Medulla oblongata (tissue), 1 donor: ENCODE results near the gene PHF1.

Experiments used
- DNase-seq: peaks from one replicate; pipeline ENCODE4 v3.0.0-alpha.2; 2015; ENCODE audit errors: extremely low spot score

Gene PHF1

DNA sequence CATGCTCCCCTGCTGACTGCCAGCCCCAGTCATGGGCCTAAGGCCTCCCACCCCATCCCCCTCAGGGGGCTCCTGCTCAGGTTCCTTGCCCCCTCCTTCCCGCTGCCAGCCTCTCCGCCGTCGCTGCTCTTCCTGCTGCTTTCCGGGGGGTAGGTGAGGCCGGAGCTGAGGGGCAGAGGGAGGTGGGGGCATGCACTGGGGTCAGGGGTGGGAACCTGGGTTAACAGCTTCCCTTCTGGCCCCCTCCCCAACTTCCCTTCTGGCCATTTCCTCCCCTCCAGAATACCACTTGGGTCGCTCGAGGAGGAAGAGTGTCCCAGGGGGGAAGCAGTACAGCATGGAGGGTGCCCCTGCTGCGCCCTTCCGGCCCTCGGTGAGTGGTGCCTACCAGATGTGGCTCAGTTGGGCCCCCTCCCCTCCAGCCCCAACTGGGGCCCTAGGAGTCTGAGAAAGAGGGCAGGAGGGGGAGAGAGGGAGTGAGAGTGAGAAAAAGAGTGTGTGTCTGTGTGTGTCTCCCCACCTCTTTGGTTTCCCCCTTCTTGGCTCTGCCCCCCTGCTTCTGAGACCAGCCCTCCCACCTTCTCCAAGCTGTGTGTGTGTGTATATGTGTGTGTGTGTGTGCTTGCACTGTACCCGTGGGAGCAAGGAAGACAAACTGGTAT lies 21.2 kb downstream of the PHF1 start:
- no peak for DNase-seq

DNA sequence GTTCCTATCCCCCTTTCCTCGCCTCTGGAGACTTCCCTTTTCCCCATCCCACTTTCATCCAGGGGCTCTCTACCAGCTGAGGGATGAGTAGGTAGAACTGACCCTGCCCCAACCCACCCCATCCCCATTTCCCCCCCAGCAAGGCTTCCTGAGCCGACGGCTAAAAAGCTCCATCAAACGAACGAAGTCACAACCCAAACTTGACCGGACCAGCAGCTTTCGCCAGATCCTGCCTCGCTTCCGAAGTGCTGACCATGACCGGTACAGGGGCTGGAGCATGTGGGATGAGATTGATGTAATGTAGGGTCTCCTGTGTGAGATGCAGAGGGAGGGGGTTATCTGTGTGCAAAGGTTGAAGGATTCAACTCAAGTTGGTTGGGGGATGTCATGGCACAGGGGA lies 21.7 kb downstream of the PHF1 start:
- DNase-seq, result no peak

GRCh38 chr6:33433001-33433543 lies 22.3 kb downstream of the PHF1 start:
- no peak for DNase-seq

GRCh38 chr6:33433544-33434191 lies 22.9 kb downstream of the PHF1 start:
- no peak for DNase-seq

- DNase-seq, result no peak
Observed at GRCh38 chr6:33434961-33435360, 24.1 kb downstream of the PHF1 start.

DNA sequence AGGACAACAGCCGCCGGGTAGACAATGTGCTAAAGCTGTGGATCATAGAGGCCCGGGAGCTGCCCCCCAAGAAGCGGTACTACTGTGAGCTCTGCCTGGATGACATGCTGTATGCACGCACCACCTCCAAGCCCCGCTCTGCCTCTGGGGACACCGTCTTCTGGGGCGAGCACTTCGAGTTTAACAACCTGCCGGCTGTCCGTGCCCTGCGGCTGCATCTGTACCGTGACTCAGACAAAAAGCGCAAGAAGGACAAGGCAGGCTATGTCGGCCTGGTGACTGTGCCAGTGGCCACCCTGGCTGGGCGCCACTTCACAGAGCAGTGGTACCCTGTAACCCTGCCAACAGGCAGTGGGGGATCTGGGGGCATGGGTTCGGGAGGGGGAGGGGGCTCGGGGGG lies 26.9 kb downstream of the PHF1 start:
- DNase-seq, result no peak

DNA sequence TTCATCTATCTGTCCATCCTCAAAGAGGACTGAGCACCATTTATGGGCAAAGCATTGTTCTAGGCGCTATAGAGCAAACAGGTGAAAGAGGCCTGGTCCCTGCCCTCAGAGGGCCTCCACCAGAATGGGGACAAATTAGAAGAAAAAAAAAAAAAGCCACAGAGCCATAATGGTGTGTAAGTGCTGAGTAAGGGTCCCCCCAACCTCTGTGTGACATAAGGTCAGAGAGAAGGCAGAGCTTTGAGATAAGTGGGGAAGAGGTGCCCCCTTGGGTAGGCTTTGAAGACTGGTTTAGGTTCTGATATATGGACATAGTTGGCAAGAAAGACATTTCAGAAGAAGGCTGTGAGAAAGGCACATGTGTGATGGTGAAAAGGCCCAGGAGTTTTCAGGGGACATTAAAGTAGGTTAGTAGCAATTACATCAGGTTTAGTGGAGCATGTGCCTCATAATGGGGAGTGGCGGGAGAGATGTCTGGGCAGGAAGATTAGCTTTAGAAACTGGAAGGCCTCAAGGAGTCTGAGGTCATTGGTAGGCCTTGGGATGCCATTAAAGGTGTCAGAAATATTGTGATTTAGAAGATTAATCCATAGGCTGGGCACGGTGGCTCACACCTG lies 28.3 kb downstream of the PHF1 start:
- no peak for DNase-seq

- no peak for DNase-seq
Observed at GRCh38 chr6:33439956-33440648, 29.3 kb downstream of the PHF1 start.

DNA sequence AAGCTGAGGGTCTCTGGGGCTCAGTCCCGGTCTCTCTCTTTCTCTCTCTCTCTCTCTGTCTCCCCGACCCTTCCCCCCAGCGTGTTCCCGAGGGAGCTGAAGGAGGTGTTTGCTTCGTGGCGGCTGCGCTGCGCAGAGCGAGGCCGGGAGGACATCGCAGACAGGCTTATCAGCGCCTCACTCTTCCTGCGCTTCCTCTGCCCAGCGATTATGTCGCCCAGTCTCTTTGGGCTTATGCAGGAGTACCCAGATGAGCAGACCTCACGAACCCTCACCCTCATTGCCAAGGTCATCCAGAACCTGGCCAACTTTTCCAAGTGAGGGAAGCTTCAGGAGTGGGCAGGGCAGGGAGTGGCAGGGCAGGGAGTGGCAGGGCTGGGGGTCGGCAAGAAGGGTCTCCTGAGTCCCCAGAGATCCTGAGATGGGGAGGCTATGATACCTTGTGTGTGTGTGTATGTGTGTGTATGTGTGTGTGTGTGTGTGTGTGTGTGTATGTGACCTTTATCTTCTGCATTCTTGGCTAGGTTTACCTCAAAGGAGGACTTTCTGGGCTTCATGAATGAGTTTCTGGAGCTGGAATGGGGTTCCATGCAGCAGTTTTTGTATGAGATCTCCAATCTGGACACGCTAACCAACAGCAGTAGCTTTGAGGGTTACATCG lies 30.0 kb downstream of the PHF1 start:
- DNase-seq, result no peak

GRCh38 chr6:33441457-33441856 lies 30.6 kb downstream of the PHF1 start:
- no peak for DNase-seq

GRCh38 chr6:33442283-33442682 lies 31.5 kb downstream of the PHF1 start:
- DNase-seq, result no peak

GRCh38 chr6:33443025-33443424 lies 32.2 kb downstream of the PHF1 start:
- no peak for DNase-seq

GRCh38 chr6:33443619-33444504 lies 33.0 kb downstream of the PHF1 start:
- DNase-seq, result no peak

GRCh38 chr6:33445119-33445603 lies 34.3 kb downstream of the PHF1 start:
- DNase-seq, result no peak

DNA sequence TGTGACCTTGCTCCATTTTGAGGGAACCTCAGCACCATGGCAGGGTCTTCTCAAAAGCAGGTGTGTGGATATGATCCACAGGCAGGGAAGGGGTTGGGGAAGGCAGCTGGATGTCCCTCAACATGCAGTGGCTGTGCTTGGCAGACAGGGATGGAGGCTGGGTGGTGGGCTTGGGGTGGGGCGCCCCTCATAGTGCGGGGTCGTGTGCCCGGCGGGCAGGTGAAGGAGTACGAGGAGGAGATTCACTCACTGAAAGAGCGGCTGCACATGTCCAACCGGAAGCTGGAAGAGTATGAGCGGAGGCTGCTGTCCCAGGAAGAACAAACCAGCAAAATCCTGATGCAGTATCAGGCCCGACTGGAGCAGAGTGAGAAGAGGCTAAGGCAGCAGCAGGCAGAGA lies 35.5 kb downstream of the PHF1 start:
- DNase-seq, result no peak

GRCh38 chr6:33450434-33450833 lies 39.6 kb downstream of the PHF1 start:
- DNase-seq, result no peak

DNA sequence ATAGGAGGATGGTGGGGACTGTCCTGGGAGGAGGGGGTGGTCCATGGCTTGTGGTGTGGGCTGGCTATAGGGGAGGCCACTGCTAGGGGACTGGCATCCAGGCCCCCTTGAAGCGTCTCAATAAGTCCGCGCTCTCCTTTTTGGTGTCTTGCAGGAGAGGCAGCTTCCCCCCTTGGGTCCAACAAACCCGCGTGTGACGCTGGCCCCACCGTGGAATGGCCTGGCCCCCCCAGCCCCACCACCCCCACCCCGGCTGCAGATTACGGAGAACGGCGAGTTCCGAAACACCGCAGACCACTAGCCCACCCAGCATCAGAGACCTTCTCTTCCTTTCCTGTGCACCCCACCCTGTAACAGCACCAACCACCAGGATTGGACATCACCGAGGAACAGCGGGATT lies 40.8 kb downstream of the PHF1 start:
- no peak for DNase-seq

DNA sequence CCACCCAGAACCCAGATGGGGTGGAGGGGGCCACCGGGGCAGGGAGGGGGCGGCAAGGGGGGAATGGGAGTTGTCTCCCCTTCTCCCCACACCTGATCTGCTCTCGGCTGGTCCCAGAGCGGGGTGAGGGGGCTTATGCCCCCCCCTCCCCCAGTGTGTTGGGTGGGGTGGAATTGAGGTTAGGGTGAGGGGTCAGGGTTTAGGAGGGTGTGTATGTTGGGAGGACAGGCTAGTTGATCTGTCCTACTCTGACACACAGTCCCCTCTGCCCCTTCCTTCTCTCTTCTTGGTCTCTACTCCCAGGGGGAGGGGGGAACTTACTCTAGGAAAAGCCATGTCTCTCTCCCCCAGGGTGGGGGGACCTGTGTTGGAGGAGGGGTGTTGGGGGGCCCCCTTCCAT lies 41.7 kb downstream of the PHF1 start:
- no peak for DNase-seq

GRCh38 chr6:33453393-33454008 lies 42.7 kb downstream of the PHF1 start:
- no peak for DNase-seq
